GM19240 (cell line): ENCODE results near the gene FAM118A.
"Not testable (repeated sequence)": the region's sequence is repeated elsewhere in the genome, so short reads cannot be mapped to it uniquely, and the experiment has no call there.

ENCODE experiments used
- DNase-seq: peaks from one replicate; pipeline ENCODE4 v3.0.0; 2011; ENCODE audit warnings: low spot score; ENCODE audit not compliant: insufficient read length

Gene FAM118A

GRCh38 chr22:45309422-45310227, at the start of gene FAM118A:
Gene FAM118A (plus strand): TSS chr22:45309934. CDS start chr22:45322380, 12,446 bp downstream.
- DNase-seq = peak; percentile 68

GRCh38 chr22:45260395-45260759, 49.4 kb upstream of the FAM118A start:
- DNase-seq = not testable (repeated sequence)

GRCh38 chr22:45261407-45262088, 48.2 kb upstream of the FAM118A start:
- DNase-seq = no peak

- no peak for DNase-seq
Measured at GRCh38 chr22:45262195-45262930, 47.4 kb upstream of the FAM118A start.

GRCh38 chr22:45262931-45263462, 46.7 kb upstream of the FAM118A start:
- no peak for DNase-seq

GRCh38 chr22:45263463-45264269, 46.1 kb upstream of the FAM118A start:
- peak; percentile 65 for DNase-seq

GRCh38 chr22:45265535-45265934, 44.2 kb upstream of the FAM118A start:
- no peak for DNase-seq

GRCh38 chr22:45268167-45268957, 41.4 kb upstream of the FAM118A start:
- no peak for DNase-seq

- peak; percentile 56 for DNase-seq
Measured at GRCh38 chr22:45268958-45269844, 40.5 kb upstream of the FAM118A start.

GRCh38 chr22:45270095-45271020, 39.4 kb upstream of the FAM118A start:
- no peak for DNase-seq

GRCh38 chr22:45271667-45272201, 38.0 kb upstream of the FAM118A start:
- DNase-seq = no peak

GRCh38 chr22:45272498-45272897, 37.2 kb upstream of the FAM118A start:
- no peak for DNase-seq

GRCh38 chr22:45273452-45274075, 36.2 kb upstream of the FAM118A start:
- no peak for DNase-seq

- DNase-seq = no peak
Measured at GRCh38 chr22:45276507-45277105, 33.1 kb upstream of the FAM118A start.

- not testable (repeated sequence) for DNase-seq
Measured at GRCh38 chr22:45277720-45278119, 32.0 kb upstream of the FAM118A start.

- DNase-seq = no peak
Measured at GRCh38 chr22:45278125-45278524, 31.6 kb upstream of the FAM118A start.

- no peak for DNase-seq
Measured at GRCh38 chr22:45280587-45280980, 29.1 kb upstream of the FAM118A start.
